ENCODE data around the gene RIOK2.

RIOK2 gene

GRCh38 chr5:97194366-97194765, 11.3 kb upstream of the RIOK2 start:
- TF ChIP-seq TAF1 (IDR thresholded peaks at IDR 0.05; ENCODE audit: borderline replicate concordance, insufficient read depth, low read length) (no peak), POLR2AphosphoS5 (IDR thresholded peaks at IDR 0.05; ENCODE audit: low read depth, low read length) (no peak), REST (IDR thresholded peaks at IDR 0.05; ENCODE audit: insufficient read depth in 1 of 2, low read depth in 2 of 2, low read length in 2 of 2) (no peak), SIN3A (IDR thresholded peaks at IDR 0.05; ENCODE audit: borderline replicate concordance, insufficient read depth, low read length) (no peak), FOXP2 (optimal IDR thresholded peaks at IDR 0.05; ENCODE audit: borderline replicate concordance, extremely low read depth, extremely low read length, insufficient read depth) (no peak)

GRCh38 chr5:97193355-97193688, 10.3 kb upstream of the RIOK2 start:
- TF ChIP-seq POLR2AphosphoS5 (IDR thresholded peaks at IDR 0.05; ENCODE audit: low read depth, low read length) = no peak
- TF ChIP-seq REST (IDR thresholded peaks at IDR 0.05; ENCODE audit: insufficient read depth in 1 of 2, low read depth in 2 of 2, low read length in 2 of 2) = no peak
- no peak for TF ChIP-seq TAF1 (IDR thresholded peaks at IDR 0.05; ENCODE audit: borderline replicate concordance, insufficient read depth, low read length)
- no peak for TF ChIP-seq SIN3A (IDR thresholded peaks at IDR 0.05; ENCODE audit: borderline replicate concordance, insufficient read depth, low read length)
- no peak for TF ChIP-seq FOXP2 (optimal IDR thresholded peaks at IDR 0.05; ENCODE audit: borderline replicate concordance, extremely low read depth, extremely low read length, insufficient read depth)

DNA sequence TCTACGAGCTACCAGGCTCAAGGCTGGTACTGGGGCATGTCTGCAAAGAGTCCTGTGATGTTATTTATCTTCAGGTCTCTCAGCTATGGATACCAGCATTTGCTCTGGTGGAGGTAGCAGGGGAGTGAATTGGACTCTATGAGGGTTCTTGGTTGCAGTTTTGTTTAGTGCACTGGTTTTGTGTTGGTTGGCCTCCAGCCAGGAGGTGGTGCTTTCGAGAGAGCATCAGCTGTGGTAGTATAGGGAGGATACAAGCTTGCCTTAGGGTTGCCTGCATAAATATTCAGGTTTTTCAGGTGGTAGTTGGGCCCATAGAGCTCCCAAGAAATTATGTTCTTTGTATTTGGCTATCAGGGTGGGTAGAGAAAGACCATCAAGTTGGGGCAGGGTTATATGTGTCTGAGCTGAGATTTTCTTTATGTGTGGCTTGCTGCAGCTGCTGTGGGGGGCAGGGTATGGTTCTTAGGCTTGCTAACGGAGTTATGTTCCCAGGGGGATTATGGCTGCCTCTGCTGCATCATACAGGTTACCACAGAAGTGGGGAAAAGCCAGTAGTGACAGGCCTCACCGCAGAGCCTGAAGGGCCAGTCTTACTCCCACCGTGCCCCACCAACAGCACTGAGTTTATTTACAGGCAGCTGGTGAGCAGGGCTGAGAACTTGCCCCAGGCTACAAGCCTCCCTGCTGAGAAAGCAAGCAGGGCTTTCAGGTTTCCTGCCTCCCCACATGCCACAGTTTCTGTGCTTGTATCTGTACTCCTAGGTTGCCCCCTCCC, 9.7 kb upstream of the RIOK2 start:
- TF ChIP-seq TAF1 (IDR thresholded peaks at IDR 0.05; ENCODE audit: borderline replicate concordance, insufficient read depth, low read length) = no peak
- TF ChIP-seq FOXP2 (optimal IDR thresholded peaks at IDR 0.05; ENCODE audit: borderline replicate concordance, extremely low read depth, extremely low read length, insufficient read depth) = no peak
- TF ChIP-seq POLR2AphosphoS5 (IDR thresholded peaks at IDR 0.05; ENCODE audit: low read depth, low read length) = no peak
- TF ChIP-seq REST (IDR thresholded peaks at IDR 0.05; ENCODE audit: insufficient read depth in 1 of 2, low read depth in 2 of 2, low read length in 2 of 2) = no peak
- TF ChIP-seq SIN3A (IDR thresholded peaks at IDR 0.05; ENCODE audit: borderline replicate concordance, insufficient read depth, low read length) = no peak

- TF ChIP-seq REST (IDR thresholded peaks at IDR 0.05; ENCODE audit: insufficient read depth in 1 of 2, low read depth in 2 of 2, low read length in 2 of 2) = no peak
- no peak for TF ChIP-seq FOXP2 (optimal IDR thresholded peaks at IDR 0.05; ENCODE audit: borderline replicate concordance, extremely low read depth, extremely low read length, insufficient read depth)
- no peak for TF ChIP-seq TAF1 (IDR thresholded peaks at IDR 0.05; ENCODE audit: borderline replicate concordance, insufficient read depth, low read length)
- TF ChIP-seq SIN3A (IDR thresholded peaks at IDR 0.05; ENCODE audit: borderline replicate concordance, insufficient read depth, low read length) = no peak
- no peak for TF ChIP-seq POLR2AphosphoS5 (IDR thresholded peaks at IDR 0.05; ENCODE audit: low read depth, low read length)
These were observed 8.8 kb upstream of the RIOK2 start for GRCh38 chr5:97191893-97192292.

Measured in PFSK-1 (cell line).